ENCODE results near the gene LRRC23. TPM values are rescaled to one million over a fixed set of nuclear protein-coding genes. Genes with fewer than 3 reads are reported as not detected.

The LRRC23 gene
- total and polyA plus RNA-seq, 2 donors (not counting 1 experiment from before 2014, with no cell fraction given): 5.6 to 9.6 TPM

- no peak overlapping the region for H3K9ac ChIP-seq (ENCODE audit: insufficient read depth, low read length)
- peaks cover 31% of the 10 kb centered on the region for H3K79me2 ChIP-seq (ENCODE audit: control insufficient read depth, insufficient read depth, low read length)
- no peak overlapping the region for H3K4me3 ChIP-seq (replicated peaks in 1 of 4; ENCODE audit: control extremely low read depth in 1 of 4, insufficient read depth in 1 of 4, low read depth in 3 of 4, low read length in 4 of 4)
- H3K4me2 ChIP-seq (ENCODE audit: extremely low read depth, insufficient read depth, low read length): no peak overlapping the region
- peaks cover 28% of the 10 kb centered on the region for H3K36me3 ChIP-seq (ENCODE audit: control insufficient read depth, insufficient read depth, low read length)
- H3K27me3 ChIP-seq (ENCODE audit: control insufficient read depth, insufficient read depth, low read length): no peaks in the 10 kb centered on the region
- H2AFZ ChIP-seq (ENCODE audit: low read length): no peak overlapping the region
- peak overlapping the region; percentile 7 for H3K27ac ChIP-seq (ENCODE audit: insufficient read depth, low read length)
- H3K4me1 ChIP-seq (ENCODE audit: control insufficient read depth, extremely low read depth, insufficient read depth, low read length): peaks cover 12% of the 10 kb centered on the region
- H3K9me3 ChIP-seq (ENCODE audit: control insufficient read depth, insufficient read depth, low read depth, low read length): no peaks in the 10 kb centered on the region
- TF ChIP-seq EZH2 (IDR thresholded peaks at IDR 0.05; ENCODE audit: low read length, missing control alignments): no peak
- no peak for DNase-seq (ENCODE audit: low read depth in 2 of 2)
- H4K20me1 ChIP-seq (ENCODE audit: control insufficient read depth, extremely low read depth, insufficient read depth, low read length): no peaks in the 10 kb centered on the region
These were observed 31.0 kb downstream of the LRRC23 start for GRCh38 chr12:6935371-6936193.

GRCh38 chr12:6936194-6936635 is 31.6 kb downstream of the LRRC23 start:
- H3K4me1 ChIP-seq (ENCODE audit: control insufficient read depth, extremely low read depth, insufficient read depth, low read length): peaks cover 12% of the 10 kb centered on the region
- no peak overlapping the region for H3K27ac ChIP-seq (ENCODE audit: insufficient read depth, low read length)
- H3K4me2 ChIP-seq (ENCODE audit: extremely low read depth, insufficient read depth, low read length): no peak overlapping the region
- H3K4me3 ChIP-seq (replicated peaks in 1 of 4; ENCODE audit: control extremely low read depth in 1 of 4, insufficient read depth in 1 of 4, low read depth in 3 of 4, low read length in 4 of 4): no peak overlapping the region
- DNase-seq (ENCODE audit: low read depth in 2 of 2): no peak
- TF ChIP-seq EZH2 (IDR thresholded peaks at IDR 0.05; ENCODE audit: low read length, missing control alignments) (no peak), CTCF (conservative IDR thresholded peaks at IDR 0.05 in 1 of 2, IDR thresholded peaks at IDR 0.05 in 1 of 2; ENCODE audit: low read depth in 1 of 2, low read length in 2 of 2) (no peak)
- no peak overlapping the region for H3K9ac ChIP-seq (ENCODE audit: insufficient read depth, low read length)
- peaks cover 25% of the 10 kb centered on the region for H3K79me2 ChIP-seq (ENCODE audit: control insufficient read depth, insufficient read depth, low read length)
- H3K9me3 ChIP-seq (ENCODE audit: control insufficient read depth, insufficient read depth, low read depth, low read length): no peaks in the 10 kb centered on the region
- peaks cover 32% of the 10 kb centered on the region for H3K36me3 ChIP-seq (ENCODE audit: control insufficient read depth, insufficient read depth, low read length)
- H2AFZ ChIP-seq (ENCODE audit: low read length): no peak overlapping the region
- no peaks in the 10 kb centered on the region for H4K20me1 ChIP-seq (ENCODE audit: control insufficient read depth, extremely low read depth, insufficient read depth, low read length)
- no peaks in the 10 kb centered on the region for H3K27me3 ChIP-seq (ENCODE audit: control insufficient read depth, insufficient read depth, low read length)

GRCh38 chr12:6936636-6937480 is 32.2 kb downstream of the LRRC23 start:
- H3K4me1 ChIP-seq (ENCODE audit: control insufficient read depth, extremely low read depth, insufficient read depth, low read length): peaks cover 12% of the 10 kb centered on the region
- no peak for DNase-seq (ENCODE audit: low read depth in 2 of 2)
- peak overlapping the region; percentile 74 for H3K27ac ChIP-seq (ENCODE audit: insufficient read depth, low read length)
- H3K36me3 ChIP-seq (ENCODE audit: control insufficient read depth, insufficient read depth, low read length): peaks cover 36% of the 10 kb centered on the region
- no peaks in the 10 kb centered on the region for H3K27me3 ChIP-seq (ENCODE audit: control insufficient read depth, insufficient read depth, low read length)
- no peaks in the 10 kb centered on the region for H4K20me1 ChIP-seq (ENCODE audit: control insufficient read depth, extremely low read depth, insufficient read depth, low read length)
- no peaks in the 10 kb centered on the region for H3K9me3 ChIP-seq (ENCODE audit: control insufficient read depth, insufficient read depth, low read depth, low read length)
- TF ChIP-seq CTCF (conservative IDR thresholded peaks at IDR 0.05 in 1 of 2, IDR thresholded peaks at IDR 0.05 in 1 of 2; ENCODE audit: low read depth in 1 of 2, low read length in 2 of 2): no peak
- no peak for TF ChIP-seq EZH2 (IDR thresholded peaks at IDR 0.05; ENCODE audit: low read length, missing control alignments)
- peak overlapping the region; percentile 41 for H3K4me2 ChIP-seq (ENCODE audit: extremely low read depth, insufficient read depth, low read length)
- H3K9ac ChIP-seq (ENCODE audit: insufficient read depth, low read length): peak overlapping the region; percentile 78
- peaks cover 22% of the 10 kb centered on the region for H3K79me2 ChIP-seq (ENCODE audit: control insufficient read depth, insufficient read depth, low read length)
- no peak overlapping the region for H2AFZ ChIP-seq (ENCODE audit: low read length)
- H3K4me3 ChIP-seq (replicated peaks in 1 of 4; ENCODE audit: control extremely low read depth in 1 of 4, insufficient read depth in 1 of 4, low read depth in 3 of 4, low read length in 4 of 4): peak overlapping the region in 2 of 4 experiments; percentile 60 to 62

All from fibroblast of lung (primary cell).